ENCODE results near the gene SPINT2. TPM values are rescaled to one million over a fixed set of nuclear protein-coding genes. Genes with fewer than 3 reads are reported as not detected.
A peak's percentile ranks its signal among the peaks of the same experiment; 100 is the strongest.

Gene SPINT2
- total and polyA plus RNA-seq, 12 donors, result 3.4 to 29.2 (median 12.3) TPM

- TF ChIP-seq, protein P1, sequence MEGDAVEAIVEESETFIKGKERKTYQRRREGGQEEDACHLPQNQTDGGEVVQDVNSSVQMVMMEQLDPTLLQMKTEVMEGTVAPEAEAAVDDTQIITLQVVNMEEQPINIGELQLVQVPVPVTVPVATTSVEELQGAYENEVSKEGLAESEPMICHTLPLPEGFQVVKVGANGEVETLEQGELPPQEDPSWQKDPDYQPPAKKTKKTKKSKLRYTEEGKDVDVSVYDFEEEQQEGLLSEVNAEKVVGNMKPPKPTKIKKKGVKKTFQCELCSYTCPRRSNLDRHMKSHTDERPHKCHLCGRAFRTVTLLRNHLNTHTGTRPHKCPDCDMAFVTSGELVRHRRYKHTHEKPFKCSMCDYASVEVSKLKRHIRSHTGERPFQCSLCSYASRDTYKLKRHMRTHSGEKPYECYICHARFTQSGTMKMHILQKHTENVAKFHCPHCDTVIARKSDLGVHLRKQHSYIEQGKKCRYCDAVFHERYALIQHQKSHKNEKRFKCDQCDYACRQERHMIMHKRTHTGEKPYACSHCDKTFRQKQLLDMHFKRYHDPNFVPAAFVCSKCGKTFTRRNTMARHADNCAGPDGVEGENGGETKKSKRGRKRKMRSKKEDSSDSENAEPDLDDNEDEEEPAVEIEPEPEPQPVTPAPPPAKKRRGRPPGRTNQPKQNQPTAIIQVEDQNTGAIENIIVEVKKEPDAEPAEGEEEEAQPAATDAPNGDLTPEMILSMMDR (IDR thresholded peaks at IDR 0.05), result no peak
- no peaks in the 10 kb centered on the region for H3K9me3 ChIP-seq
- H3K4me1 ChIP-seq, result peaks cover 5 to 22% (median 12%) of the 10 kb centered on the region in 9 donors
- WGBS, 2 donors, result 94 to 97% methylated on average over 12 of the region's 12 CpGs
- ATAC-seq (no peak), DNase-seq (no peak)
- intact Hi-C loops (cut with DNase I), result loop anchor here in 1 of 10 donors (10.0 kb wide), 1 partner anchor 59 kb away; no protein-coding TSS in a partner anchor
- no peaks in the 10 kb centered on the region for H3K36me3 ChIP-seq
- H3K4me3 ChIP-seq, result peak overlapping the region in 1 of 10 donors; percentile 71
- peak overlapping the region in 3 of 10 donors; percentile 4 to 92 (median 36) for H3K27ac ChIP-seq
- peaks cover 0 to 3% (median 0%) of the 10 kb centered on the region in 7 donors for H3K27me3 ChIP-seq
These were observed 1.6 kb downstream of the SPINT2 start for GRCh38 chr19:38265921-38266429.

DNA sequence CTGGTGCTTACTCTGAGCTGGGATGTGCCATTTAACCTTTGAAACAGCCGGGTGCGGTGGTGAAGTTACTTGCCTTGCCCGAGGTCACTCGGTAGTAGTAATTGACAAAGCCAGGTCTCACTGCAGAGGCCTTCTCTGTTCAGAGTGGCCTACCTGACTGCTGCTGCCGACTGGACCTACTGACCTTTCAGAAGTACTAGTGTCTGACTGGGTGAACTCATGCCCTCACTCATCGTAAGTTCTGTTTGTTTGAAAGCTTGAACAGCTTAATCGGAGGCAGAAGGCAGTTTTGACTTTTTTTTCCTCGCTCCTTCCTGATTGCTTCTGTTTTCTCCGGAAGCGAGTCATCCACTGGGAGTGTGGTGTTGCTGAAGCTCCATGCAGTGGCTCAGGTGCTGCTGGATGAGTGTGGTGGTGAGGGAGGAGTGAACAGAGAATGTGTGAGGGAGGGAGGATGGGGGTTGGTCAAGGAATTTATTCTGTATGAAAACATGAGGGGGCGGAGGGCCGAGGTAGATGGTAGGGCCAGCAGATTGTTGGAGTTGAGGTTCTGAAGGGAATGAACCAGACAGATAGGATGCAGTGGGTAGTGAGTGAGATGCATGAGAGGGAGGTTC, 2.7 kb downstream of the SPINT2 start:
- peaks cover 0 to 3% (median 0%) of the 10 kb centered on the region in 7 donors for H3K27me3 ChIP-seq
- no peaks in the 10 kb centered on the region for H3K9me3 ChIP-seq
- ATAC-seq (no peak), DNase-seq (no peak)
- H3K27ac ChIP-seq, result no peak overlapping the region
- 74 to 81% methylated on average over 12 of the region's 12 CpGs for WGBS, 2 donors
- H3K4me3 ChIP-seq, result no peak overlapping the region
- no peaks in the 10 kb centered on the region for H3K36me3 ChIP-seq
- intact Hi-C loops (cut with DNase I), result loop anchor here in 1 of 10 donors (10.0 kb wide), 1 partner anchor 58 kb away; no protein-coding TSS in a partner anchor
- TF ChIP-seq, protein P1 (IDR thresholded peaks at IDR 0.05), result no peak
- peaks cover 5 to 22% (median 12%) of the 10 kb centered on the region in 9 donors for H3K4me1 ChIP-seq

- DNase-seq (no peak), ATAC-seq (no peak)
- H3K4me3 ChIP-seq, result no peak overlapping the region
- H3K4me1 ChIP-seq, result peaks cover 5 to 22% (median 12%) of the 10 kb centered on the region in 9 donors
- no peak overlapping the region for H3K27ac ChIP-seq
- intact Hi-C loops (cut with DNase I), result loop anchor here in 1 of 10 donors (10.0 kb wide), 1 partner anchor 57 kb away; no protein-coding TSS in a partner anchor
- H3K9me3 ChIP-seq, result no peaks in the 10 kb centered on the region
- TF ChIP-seq, protein P1 (IDR thresholded peaks at IDR 0.05), result no peak
- WGBS, 2 donors, result 82% methylated on average over 12 of the region's 12 CpGs
- H3K27me3 ChIP-seq, result peaks cover 0 to 3% (median 0%) of the 10 kb centered on the region in 7 donors
- H3K36me3 ChIP-seq, result no peaks in the 10 kb centered on the region
These were observed 3.5 kb downstream of the SPINT2 start for GRCh38 chr19:38267761-38268483.

GRCh38 chr19:38268539-38268938, 4.2 kb downstream of the SPINT2 start:
- no peak overlapping the region for H3K27ac ChIP-seq
- no peak for DNase-seq
- peaks cover 5 to 18% (median 12%) of the 10 kb centered on the region in 9 donors for H3K4me1 ChIP-seq
- no peaks in the 10 kb centered on the region for H3K9me3 ChIP-seq
- H3K27me3 ChIP-seq, result peaks cover 0 to 3% (median 0%) of the 10 kb centered on the region in 7 donors
- TF ChIP-seq, protein P1 (IDR thresholded peaks at IDR 0.05), result no peak
- 85 to 95% methylated on average over 8 of the region's 8 CpGs for WGBS, 2 donors
- H3K4me3 ChIP-seq, result no peak overlapping the region
- ATAC-seq, result no peak
- H3K36me3 ChIP-seq, result no peaks in the 10 kb centered on the region
- intact Hi-C loops (cut with DNase I), result loop anchor here in 1 of 10 donors (10.0 kb wide), 1 partner anchor 56 kb away; no protein-coding TSS in a partner anchor
